ENCODE measurements around the gene CCDC40. TPM values are rescaled to one million over a fixed set of nuclear protein-coding genes. Genes with fewer than 3 reads are reported as not detected.

CCDC40 gene
- total and polyA plus RNA-seq, 2 of the 13 experiments (the other 11 are each of a cell fraction or from before 2014, with no cell fraction given): 4.1 to 5.5 TPM

- peak; percentile 85; the same call in 1 of the 2 replicates for TF ChIP-seq ZFP82 (CRISPR knock-in tag; IDR thresholded peaks at IDR 0.05; ENCODE audit: borderline replicate concordance)
- peak; percentile 78; the same call in 1 of the 2 replicates for TF ChIP-seq PHF8 (CRISPR knock-in tag; IDR thresholded peaks at IDR 0.05)
- 0 out of 2 replicates have a peak, but pooled peaks have one; percentile 59 for TF ChIP-seq MYNN (CRISPR knock-in tag; IDR thresholded peaks at IDR 0.05; ENCODE audit: low read depth)
- no peak; the same call in 1 of the 2 replicates for TF ChIP-seq EED (CRISPR knock-in tag; IDR thresholded peaks at IDR 0.05)
- peak; percentile 16 for TF ChIP-seq CBX1 (IDR thresholded peaks at IDR 0.05; ENCODE audit: low read depth)
- TF ChIP-seq JUN (CRISPR knock-in tag; IDR thresholded peaks at IDR 0.05): peak; percentile 86
- TF ChIP-seq ZNF879 (CRISPR knock-in tag; IDR thresholded peaks at IDR 0.05): no peak
- TF ChIP-seq ATF2 (CRISPR knock-in tag; IDR thresholded peaks at IDR 0.05): peak; percentile 82
- 0 out of 2 replicates have a peak, but pooled peaks have one; percentile 69 for TF ChIP-seq ZBTB42 (CRISPR knock-in tag; IDR thresholded peaks at IDR 0.05)
- peak; percentile 60 for TF ChIP-seq NFYB (CRISPR knock-in tag; IDR thresholded peaks at IDR 0.05)
- TF ChIP-seq ZNF30 (CRISPR knock-in tag; IDR thresholded peaks at IDR 0.05): no peak
- TF ChIP-seq ZNF574 (CRISPR knock-in tag; IDR thresholded peaks at IDR 0.05): peak; percentile 93
- TF ChIP-seq FOXK2 (IDR thresholded peaks at IDR 0.05): peak; percentile 71; the same call in 1 of the 2 replicates
- TF ChIP-seq MTA1 (CRISPR knock-in tag; IDR thresholded peaks at IDR 0.05; ENCODE audit: borderline replicate concordance): peak; percentile 75; the same call in 1 of the 2 replicates
- TF ChIP-seq TARDBP (CRISPR knock-in tag; IDR thresholded peaks at IDR 0.05): peak; percentile 97
- peak; percentile 92 for TF ChIP-seq DMAP1 (CRISPR knock-in tag; IDR thresholded peaks at IDR 0.05)
- peak; percentile 96 for TF ChIP-seq BRF2 (CRISPR knock-in tag; IDR thresholded peaks at IDR 0.05)
- TF ChIP-seq ZNF362 (CRISPR knock-in tag; IDR thresholded peaks at IDR 0.05; ENCODE audit: borderline replicate concordance): peak; percentile 68; the same call in 1 of the 2 replicates
- TF ChIP-seq ZNF563 (CRISPR knock-in tag; IDR thresholded peaks at IDR 0.05): peak; percentile 98
- TF ChIP-seq ZNF549 (CRISPR knock-in tag; IDR thresholded peaks at IDR 0.05): no peak
These were observed 110.8 kb downstream of the CCDC40 start, which contains the start of gene EIF4A3 (continued) for GRCh38 chr17:80147035-80147822.
